ENCODE results near the gene NHEJ1.

The NHEJ1 gene

GRCh38 chr2:219029829-219030165 lies 130.8 kb downstream of the NHEJ1 start:
- DNase-seq (ENCODE audit: low spot score) = peak; percentile 75

DNA sequence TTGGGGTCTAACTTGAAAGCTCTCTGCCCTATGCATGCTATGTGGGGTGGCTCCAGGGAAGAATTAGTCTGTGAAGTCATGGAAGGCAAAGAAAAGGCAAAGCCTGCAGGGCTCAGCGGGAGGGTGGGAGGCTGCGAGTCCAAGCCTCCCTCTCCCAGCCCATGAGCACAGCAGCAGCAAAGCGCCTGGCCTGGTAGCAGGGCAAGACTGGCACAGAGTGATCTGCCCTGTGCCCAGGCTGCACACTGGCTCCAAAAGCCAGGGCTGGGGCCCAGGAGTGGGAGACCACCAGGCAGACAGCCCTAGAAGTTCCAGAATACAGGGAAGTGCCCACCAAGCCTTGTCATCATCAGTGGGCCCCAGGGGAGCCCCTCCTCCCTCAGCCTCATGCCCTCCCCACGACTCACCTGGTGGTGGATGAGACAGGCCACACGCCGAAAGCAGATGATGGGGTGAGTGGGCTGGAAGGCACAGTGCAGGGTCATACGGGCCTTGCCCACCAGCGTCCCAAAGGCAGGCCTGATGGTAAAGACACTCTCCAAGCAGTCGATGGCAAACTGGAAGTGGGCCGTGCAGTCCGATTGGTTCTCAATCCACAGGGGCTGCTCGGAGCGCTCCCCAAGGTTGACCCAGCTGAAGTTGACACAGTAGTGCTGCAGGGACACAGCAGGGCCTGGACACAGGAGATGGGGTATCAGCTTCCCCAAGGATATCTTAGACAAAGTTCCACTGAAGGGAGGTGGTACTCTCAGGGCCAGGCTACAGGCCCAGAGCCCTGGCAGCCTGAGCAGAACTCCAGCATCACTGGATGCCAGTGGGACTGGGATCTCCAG lies 131.4 kb downstream of the NHEJ1 start:
- DNase-seq (ENCODE audit: low spot score) = no peak

DNA sequence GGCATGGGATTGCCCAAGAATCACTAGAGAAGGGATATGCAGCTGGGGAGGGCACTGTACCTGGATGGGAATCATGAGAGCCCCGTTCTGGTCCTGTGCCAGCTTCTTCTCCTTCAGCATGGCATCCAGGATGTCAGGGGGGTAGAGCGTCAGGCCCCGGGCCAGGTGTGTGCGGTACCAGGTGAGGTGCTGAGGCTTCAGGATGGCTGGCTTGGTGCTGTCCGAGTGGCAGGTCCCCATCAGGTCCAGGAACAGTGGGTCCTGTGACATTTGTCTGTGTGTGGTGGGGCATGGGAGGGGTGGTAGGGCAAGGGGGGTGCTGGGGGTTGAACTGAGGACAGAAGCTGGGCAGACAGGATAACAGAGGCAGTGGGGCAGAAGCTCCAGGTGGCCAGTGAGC lies 132.5 kb downstream of the NHEJ1 start:
- DNase-seq (ENCODE audit: low spot score) = no peak

DNA sequence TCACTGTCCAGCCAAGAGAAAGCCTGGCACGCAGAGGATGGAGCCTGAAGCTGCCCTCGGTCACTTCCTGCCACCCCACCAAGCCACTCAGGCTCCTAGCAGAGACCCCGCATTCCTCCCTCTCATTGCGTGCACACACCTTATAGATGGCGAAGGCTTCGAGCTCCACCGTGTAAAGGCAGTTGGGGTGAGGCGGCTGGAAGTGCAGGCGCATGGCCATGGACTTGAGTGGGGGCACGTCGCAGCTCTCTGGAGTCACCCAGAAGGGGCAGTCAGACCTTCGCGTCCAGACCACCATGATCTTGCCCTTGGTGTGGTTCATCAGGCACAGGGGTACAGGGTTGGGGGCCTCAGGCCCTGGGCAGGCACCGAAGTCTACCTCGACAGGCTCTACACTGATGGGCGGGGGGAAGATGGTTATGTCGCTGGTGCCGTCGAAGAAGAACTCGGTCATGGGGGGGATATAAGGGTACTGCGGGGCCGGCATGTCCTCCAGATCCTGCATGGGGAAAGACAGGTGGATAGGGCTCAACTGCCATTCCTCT lies 133.0 kb downstream of the NHEJ1 start:
- no peak for DNase-seq (ENCODE audit: low spot score)

- DNase-seq (ENCODE audit: low spot score) = no peak
Observed at GRCh38 chr2:219026946-219027345, 133.7 kb downstream of the NHEJ1 start.

GRCh38 chr2:219025637-219026585 lies 134.7 kb downstream of the NHEJ1 start:
- DNase-seq (ENCODE audit: low spot score) = no peak
